ENCODE data around the gene ACTR3. TPM values are rescaled to one million over a fixed set of nuclear protein-coding genes. Genes with fewer than 3 reads are reported as not detected.

The ACTR3 gene
- total RNA-seq, 1 donor from 2014 or later, result 105 TPM

DNA sequence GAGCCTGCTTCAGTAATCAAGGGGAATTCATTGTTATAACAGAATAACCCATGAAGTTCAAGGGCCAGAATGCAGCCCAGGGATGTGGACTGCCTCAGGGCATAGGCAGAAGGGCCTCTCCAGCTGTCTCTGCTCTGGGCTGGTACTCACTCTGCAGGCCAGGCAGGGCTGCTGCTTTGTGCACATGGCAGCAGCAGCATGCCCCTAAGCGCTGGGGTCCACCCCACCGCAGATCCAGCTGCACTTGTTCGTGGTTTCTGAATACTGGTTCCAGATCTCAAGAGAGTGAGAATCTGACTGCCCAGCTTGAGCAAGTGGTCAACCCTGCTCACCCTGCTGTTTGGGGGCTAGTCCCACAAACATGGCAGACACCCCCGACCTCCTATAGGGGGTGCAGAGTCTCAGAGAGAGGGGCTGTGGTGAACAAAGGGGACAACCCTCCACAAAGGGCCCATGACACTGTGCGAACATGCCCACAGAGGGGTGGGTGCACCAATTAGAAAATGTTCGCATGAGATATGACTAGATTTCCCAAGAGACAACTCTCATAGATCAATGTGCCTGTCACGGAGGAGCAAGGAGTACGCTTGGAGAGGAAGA lies 87.3 kb downstream of the ACTR3 start:
- TF ChIP-seq POLR2A (IDR thresholded peaks at IDR 0.05), result no peak
- TF ChIP-seq, protein P1, sequence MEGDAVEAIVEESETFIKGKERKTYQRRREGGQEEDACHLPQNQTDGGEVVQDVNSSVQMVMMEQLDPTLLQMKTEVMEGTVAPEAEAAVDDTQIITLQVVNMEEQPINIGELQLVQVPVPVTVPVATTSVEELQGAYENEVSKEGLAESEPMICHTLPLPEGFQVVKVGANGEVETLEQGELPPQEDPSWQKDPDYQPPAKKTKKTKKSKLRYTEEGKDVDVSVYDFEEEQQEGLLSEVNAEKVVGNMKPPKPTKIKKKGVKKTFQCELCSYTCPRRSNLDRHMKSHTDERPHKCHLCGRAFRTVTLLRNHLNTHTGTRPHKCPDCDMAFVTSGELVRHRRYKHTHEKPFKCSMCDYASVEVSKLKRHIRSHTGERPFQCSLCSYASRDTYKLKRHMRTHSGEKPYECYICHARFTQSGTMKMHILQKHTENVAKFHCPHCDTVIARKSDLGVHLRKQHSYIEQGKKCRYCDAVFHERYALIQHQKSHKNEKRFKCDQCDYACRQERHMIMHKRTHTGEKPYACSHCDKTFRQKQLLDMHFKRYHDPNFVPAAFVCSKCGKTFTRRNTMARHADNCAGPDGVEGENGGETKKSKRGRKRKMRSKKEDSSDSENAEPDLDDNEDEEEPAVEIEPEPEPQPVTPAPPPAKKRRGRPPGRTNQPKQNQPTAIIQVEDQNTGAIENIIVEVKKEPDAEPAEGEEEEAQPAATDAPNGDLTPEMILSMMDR (IDR thresholded peaks at IDR 0.05), result no peak
- TF ChIP-seq POLR2AphosphoS5 (IDR thresholded peaks at IDR 0.05; ENCODE audit: insufficient read depth in 1 of 2, low read depth in 1 of 2), result no peak
- no peaks in the 10 kb centered on the region for H3K9me3 ChIP-seq
- H3K27me3 ChIP-seq, result no peaks in the 10 kb centered on the region
- H3K4me3 ChIP-seq, result no peak overlapping the region
- H3K27ac ChIP-seq, result no peak overlapping the region
- DNase-seq (ENCODE audit: extremely low spot score in 2 of 2), result no peak
- H3K36me3 ChIP-seq, result no peaks in the 10 kb centered on the region
- intact Hi-C loops (cut with DNase I), result no loop called here
- H3K4me1 ChIP-seq, result no peaks in the 10 kb centered on the region

DNA sequence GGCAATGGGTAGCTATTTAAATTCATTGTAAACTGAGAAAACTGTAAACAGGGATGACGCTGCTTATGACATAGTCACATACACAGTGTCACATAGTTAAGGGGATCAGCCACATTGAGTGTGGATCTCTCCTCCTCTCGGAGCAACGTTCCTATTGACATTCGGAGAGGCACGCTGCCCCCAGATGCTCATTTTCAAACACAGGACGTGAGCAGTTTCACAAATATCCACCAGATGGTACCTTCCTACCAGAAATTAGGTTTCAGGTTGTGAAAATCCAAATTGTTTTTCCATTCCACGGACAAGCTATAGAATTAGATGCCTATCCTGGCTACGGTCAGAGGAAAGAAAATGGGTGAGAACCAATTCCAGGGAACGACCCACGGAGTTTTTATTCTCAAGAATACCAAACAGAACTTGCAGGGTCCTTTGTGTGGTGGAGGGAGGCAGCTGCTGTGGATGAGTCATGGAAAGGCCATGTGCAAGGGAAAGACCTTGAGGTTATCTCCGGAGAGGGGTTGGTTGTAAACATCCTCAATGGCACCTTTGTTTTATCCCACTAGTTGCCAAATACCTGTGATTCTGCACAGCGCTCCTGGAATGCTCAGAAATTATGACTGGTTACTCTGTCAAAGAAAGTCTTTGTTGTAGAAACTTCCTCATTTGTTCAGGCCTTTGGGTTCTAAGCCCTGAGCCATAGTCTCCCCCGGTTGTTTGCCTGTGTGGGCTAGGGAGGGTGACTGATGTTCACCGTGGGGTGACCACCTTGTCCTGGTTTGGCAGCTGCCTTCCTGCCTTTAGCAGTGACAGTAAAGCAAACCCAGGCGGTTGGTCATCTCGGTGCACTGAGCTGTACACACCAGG lies 88.0 kb downstream of the ACTR3 start:
- Histone ChIP-seq H3K27ac (no peak overlapping the region), H3K4me1 (no peaks in the 10 kb centered on the region), H3K9me3 (no peaks in the 10 kb centered on the region), H3K36me3 (no peaks in the 10 kb centered on the region), H3K4me3 (no peak overlapping the region), H3K27me3 (no peaks in the 10 kb centered on the region)
- intact Hi-C loops (cut with DNase I), result no loop called here
- no peak for DNase-seq (ENCODE audit: extremely low spot score in 2 of 2)
- TF ChIP-seq POLR2AphosphoS5 (IDR thresholded peaks at IDR 0.05; ENCODE audit: insufficient read depth in 1 of 2, low read depth in 1 of 2) (no peak), POLR2A (IDR thresholded peaks at IDR 0.05) (no peak)
- TF ChIP-seq, protein P1 (IDR thresholded peaks at IDR 0.05), result no peak

DNA sequence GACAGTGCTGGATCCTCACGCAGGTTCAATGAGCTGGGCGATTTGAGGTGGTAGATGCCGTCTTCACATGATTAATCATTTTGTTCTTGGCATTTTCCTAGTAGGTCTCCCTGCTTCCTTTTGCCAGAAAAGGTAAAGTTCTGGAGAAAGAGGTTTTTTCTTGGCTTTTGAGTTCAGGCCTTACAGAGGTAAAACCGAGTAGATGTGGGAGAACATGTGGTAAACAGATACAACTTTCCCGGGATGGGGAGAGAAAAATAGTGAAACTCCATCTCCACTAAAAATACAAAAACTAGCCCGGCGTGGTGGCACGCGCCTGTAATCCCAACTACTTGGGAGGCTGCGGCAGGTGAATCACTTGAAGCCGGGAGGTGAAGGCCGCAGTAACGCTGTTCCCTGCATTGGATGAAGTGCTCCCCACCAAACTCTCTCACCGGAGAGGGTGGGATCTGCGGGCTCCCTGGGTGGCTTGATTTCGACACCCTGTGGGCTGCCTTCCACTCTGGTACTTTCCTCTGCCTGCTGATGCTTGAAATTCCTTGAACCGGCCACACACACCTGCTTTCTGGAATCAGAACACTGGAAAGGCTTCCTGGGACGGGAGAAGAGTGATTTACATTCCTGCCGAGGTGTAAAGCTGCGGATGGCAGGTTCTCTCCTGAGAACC lies 88.8 kb downstream of the ACTR3 start:
- Histone ChIP-seq H3K4me3 (no peak overlapping the region), H3K4me1 (no peaks in the 10 kb centered on the region), H3K27me3 (no peaks in the 10 kb centered on the region), H3K27ac (no peak overlapping the region), H3K36me3 (no peaks in the 10 kb centered on the region), H3K9me3 (no peaks in the 10 kb centered on the region)
- no peak for TF ChIP-seq POLR2AphosphoS5 (IDR thresholded peaks at IDR 0.05; ENCODE audit: insufficient read depth in 1 of 2, low read depth in 1 of 2)
- TF ChIP-seq, protein P1 (IDR thresholded peaks at IDR 0.05), result no peak
- no peak for TF ChIP-seq POLR2A (IDR thresholded peaks at IDR 0.05)
- intact Hi-C loops (cut with DNase I), result no loop called here
- DNase-seq (ENCODE audit: extremely low spot score in 2 of 2), result no peak

DNA sequence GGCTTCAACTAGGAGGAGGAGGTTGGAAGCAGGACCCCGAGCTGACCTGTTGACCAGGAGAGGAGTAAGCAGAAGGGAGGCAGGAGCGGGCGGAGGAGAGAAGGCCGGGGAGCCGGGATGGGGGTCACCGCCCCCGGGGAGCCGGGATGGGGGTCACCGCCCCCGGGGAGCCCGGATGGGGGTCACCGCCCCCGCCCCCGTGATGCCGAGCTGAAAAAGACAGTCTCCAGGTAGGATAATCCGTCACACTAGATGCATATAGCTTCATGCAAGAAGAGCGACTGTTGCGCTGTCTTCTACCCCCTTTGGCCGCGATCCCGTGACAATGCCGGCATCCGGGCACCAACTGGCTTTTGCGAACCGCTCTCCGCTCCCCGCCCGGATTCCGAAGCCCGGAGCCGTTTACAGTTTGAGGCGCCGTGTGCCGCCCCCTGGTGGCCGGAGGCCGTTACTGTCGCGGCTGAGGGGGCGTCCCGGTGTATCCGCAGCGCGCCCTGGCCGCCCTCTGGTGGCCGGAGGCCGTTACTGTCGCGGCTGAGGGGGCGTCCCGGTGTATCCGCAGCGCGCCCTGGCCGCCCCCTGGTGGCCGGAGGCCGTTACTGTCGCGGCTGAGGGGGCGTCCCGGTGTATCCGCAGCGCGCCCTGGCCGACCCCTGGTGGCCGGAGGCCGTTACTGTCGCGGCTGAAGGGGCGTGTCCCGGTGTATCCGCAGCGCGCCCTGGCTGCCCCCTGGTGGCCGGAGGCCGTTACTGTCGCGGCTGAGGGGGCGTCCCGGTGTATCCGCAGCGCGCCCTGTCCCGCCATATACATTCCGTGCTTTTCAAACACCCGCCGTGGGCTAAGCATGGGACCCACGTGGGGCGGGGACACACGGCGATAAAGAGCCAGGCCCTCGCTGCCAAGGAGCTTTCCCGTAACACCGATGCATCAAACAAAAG lies 89.6 kb downstream of the ACTR3 start:
- no peak overlapping the region for H3K27ac ChIP-seq
- no peaks in the 10 kb centered on the region for H3K9me3 ChIP-seq
- intact Hi-C loops (cut with DNase I), result no loop called here
- H3K36me3 ChIP-seq, result no peaks in the 10 kb centered on the region
- no peaks in the 10 kb centered on the region for H3K4me1 ChIP-seq
- no peaks in the 10 kb centered on the region for H3K27me3 ChIP-seq
- TF ChIP-seq, protein P1 (IDR thresholded peaks at IDR 0.05), result no peak
- no peak for TF ChIP-seq POLR2A (IDR thresholded peaks at IDR 0.05)
- no peak for TF ChIP-seq POLR2AphosphoS5 (IDR thresholded peaks at IDR 0.05; ENCODE audit: insufficient read depth in 1 of 2, low read depth in 1 of 2)
- DNase-seq (ENCODE audit: extremely low spot score in 2 of 2), result no peak
- no peak overlapping the region for H3K4me3 ChIP-seq

Data from vagina (tissue), 2 donors.